Panc1 (cell line): ENCODE measurements around the gene DCST2.

Source experiments
- CTCF ChIP-seq: fragments of 450-650 bp; IDR thresholded peaks from 2 replicates; pipeline ENCODE4 v1.5.1; 2017; ENCODE audit warnings: mild to moderate bottlenecking
- POLR2AphosphoS5 ChIP-seq: IDR thresholded peaks from 2 replicates; pipeline ENCODE4 v1.6.1; 2012; ENCODE audit warnings: mild to moderate bottlenecking, low read depth, low read length, moderate library complexity
- REST ChIP-seq, 2 experiments: IDR thresholded peaks; 2 replicates each; pipeline ENCODE4 v1.6.1; 2011 to 2012; ENCODE audit warnings: low read depth in 2 of 2, control low read depth in 1 of 2, low read length in 1 of 2, mild to moderate bottlenecking in 1 of 2, moderate library complexity in 1 of 2; ENCODE audit not compliant: insufficient read depth in 1 of 2
- SIN3A ChIP-seq: IDR thresholded peaks from 2 replicates; pipeline ENCODE4 v1.6.1; 2012; ENCODE audit warnings: low read depth, mild to moderate bottlenecking, low read length, moderate library complexity, borderline replicate concordance; ENCODE audit not compliant: insufficient read depth
- TCF7L2 ChIP-seq: IDR thresholded peaks from 2 replicates; pipeline ENCODE4 v1.6.1; 2011; ENCODE audit warnings: mild to moderate bottlenecking, low read depth, low read length, inconsistent platforms

- TF ChIP-seq CTCF (no peak), POLR2AphosphoS5 (no peak), TCF7L2 (no peak), REST (IDR thresholded peaks at IDR 0.05; ENCODE audit: insufficient read depth in 1 of 2, low read depth in 2 of 2, low read length in 1 of 2) (no peak), SIN3A (no peak)
Measured at GRCh38 chr1:155078469-155079209, 45.1 kb upstream of the DCST2 start, which contains the start of gene EFNA3.
